T-cell (primary cell): ENCODE data around the gene XRCC1. TPM values are rescaled to one million over a fixed set of nuclear protein-coding genes. Genes with fewer than 3 reads are reported as not detected.

ENCODE experiments used
- ATAC-seq, 4 experiments: fragments of 200-7000 bp in 3 of 4; fragments of 150-1000 bp in 1 of 4; cut with Tn5 transposase; replicated peaks in 1 of 4; 1 replicate in 3 of 4; 2 replicates in 1 of 4; pipeline ENCODE4 v1.10.0; 2021; ENCODE audit warnings: moderate library complexity in 3 of 4, mild to moderate bottlenecking in 2 of 4, moderate number of reproducible peaks in 1 of 4
- CTCF ChIA-PET, 2 donors: fragments of 300-600 bp; sonication (Branson Sonifier 250); formaldehyde crosslinking; loops; one replicate each; lab custom pipeline; 2022; ENCODE audit warnings: antibody characterized with exemption in 2 of 2; lab: Charles Lee
- POLR2A ChIA-PET, 2 donors: fragments of 300-600 bp; sonication (Branson Sonifier 250); formaldehyde crosslinking; loops; one replicate each; lab custom pipeline; 2022; ENCODE audit warnings: antibody characterized with exemption in 2 of 2; lab: Charles Lee
- DNase-seq, 35 experiments: peaks; one replicate each; pipeline versions ENCODE4 v3.0.0 to v3.0.0-alpha.2; 2013 to 2023
- H3K27ac ChIP-seq: one replicate; pipeline ENCODE4 v1.5.1; 2013; ENCODE audit warnings: low read length
- H3K27me3 ChIP-seq, 2 experiments: replicated peaks in 1 of 2; 1 replicate in 1 of 2; 2 replicates in 1 of 2; pipeline versions ENCODE4 v1.6.1 to v1.7.0; 2013; ENCODE audit warnings: low read length in 1 of 2, mixed read lengths in 1 of 2; ENCODE audit not compliant: control insufficient read depth in 2 of 2, insufficient read depth in 2 of 2; ENCODE audit errors: extremely low read depth in 1 of 2
- H3K36me3 ChIP-seq, 2 donors: 1 replicate in 1 of 2; 2 replicates in 1 of 2; pipeline versions ENCODE4 v1.6.1 to v1.7.0; 2013; ENCODE audit warnings: low read length in 1 of 2; ENCODE audit not compliant: control insufficient read depth in 2 of 2, insufficient read depth in 1 of 2; ENCODE audit errors: extremely low read depth in 1 of 2
- H3K4me1 ChIP-seq, 2 experiments: 1 replicate in 1 of 2; 2 replicates in 1 of 2; pipeline versions ENCODE4 v1.6.1 to v1.7.0; 2013; ENCODE audit warnings: low read length in 2 of 2, mixed read lengths in 1 of 2; ENCODE audit not compliant: insufficient read depth in 2 of 2, control insufficient read depth in 1 of 2; ENCODE audit errors: extremely low read depth in 1 of 2
- H3K4me3 ChIP-seq, 2 donors: 1 replicate in 1 of 2; 2 replicates in 1 of 2; pipeline versions ENCODE4 v1.5.1 to v1.7.0; 2013; ENCODE audit warnings: mild to moderate bottlenecking in 2 of 2, low read length in 1 of 2, moderate library complexity in 1 of 2; ENCODE audit not compliant: control insufficient read depth in 1 of 2; ENCODE audit errors: extremely low read depth in 1 of 2
- H3K9me3 ChIP-seq: 2 replicates; pipeline ENCODE4 v1.7.0; 2013
- H3K27ac Mint-ChIP-seq, 2 donors: one replicate each; pipeline ENCODE4 v1.8.0; 2020 to 2021; ENCODE audit warnings: mild to moderate bottlenecking in 2 of 2, mixed read lengths in 2 of 2
- H3K27me3 Mint-ChIP-seq, 2 donors: one replicate each; pipeline ENCODE4 v1.8.0; 2021 to 2022; ENCODE audit warnings: mixed read lengths in 2 of 2
- H3K36me3 Mint-ChIP-seq: one replicate; pipeline ENCODE4 v1.8.0; 2021; ENCODE audit warnings: mixed read lengths
- H3K4me1 Mint-ChIP-seq, 3 donors: one replicate each; pipeline ENCODE4 v1.8.0; 2020 to 2022; ENCODE audit warnings: mixed read lengths in 3 of 3, mild to moderate bottlenecking in 1 of 3
- H3K4me3 Mint-ChIP-seq, 3 donors: one replicate each; pipeline ENCODE4 v1.8.0; 2020 to 2022; ENCODE audit warnings: mild to moderate bottlenecking in 3 of 3, mixed read lengths in 3 of 3, moderate library complexity in 3 of 3
- H3K9me3 Mint-ChIP-seq, 3 donors: one replicate each; pipeline ENCODE4 v1.8.0; 2020 to 2022; ENCODE audit warnings: mixed read lengths in 3 of 3
- WGBS: methylation state at CpG from one replicate; pipeline ENCODE4 v1.1.5; 2013; ENCODE audit warnings: missing lambda C conversion rate; ENCODE audit not compliant: insufficient coverage; 5-methylcytosine and 5-hydroxymethylcytosine counted together
- total RNA-seq, 35 experiments: library from RNA in 6 of 35; stranded (reverse) in 6 of 35; fragments of 120-200 nt in 1 of 35; gene quantifications; one replicate each; pipeline versions ENCODE4 v1.2.1 to v1.2.4 and lab custom pipeline; 2013 to 2026

Gene XRCC1
- total RNA-seq, 5 donors from 2014 or later (not counting 1 experiment from before 2014, with no cell fraction given) = 31.7 to 37.8 (median 35.4) TPM

DNA sequence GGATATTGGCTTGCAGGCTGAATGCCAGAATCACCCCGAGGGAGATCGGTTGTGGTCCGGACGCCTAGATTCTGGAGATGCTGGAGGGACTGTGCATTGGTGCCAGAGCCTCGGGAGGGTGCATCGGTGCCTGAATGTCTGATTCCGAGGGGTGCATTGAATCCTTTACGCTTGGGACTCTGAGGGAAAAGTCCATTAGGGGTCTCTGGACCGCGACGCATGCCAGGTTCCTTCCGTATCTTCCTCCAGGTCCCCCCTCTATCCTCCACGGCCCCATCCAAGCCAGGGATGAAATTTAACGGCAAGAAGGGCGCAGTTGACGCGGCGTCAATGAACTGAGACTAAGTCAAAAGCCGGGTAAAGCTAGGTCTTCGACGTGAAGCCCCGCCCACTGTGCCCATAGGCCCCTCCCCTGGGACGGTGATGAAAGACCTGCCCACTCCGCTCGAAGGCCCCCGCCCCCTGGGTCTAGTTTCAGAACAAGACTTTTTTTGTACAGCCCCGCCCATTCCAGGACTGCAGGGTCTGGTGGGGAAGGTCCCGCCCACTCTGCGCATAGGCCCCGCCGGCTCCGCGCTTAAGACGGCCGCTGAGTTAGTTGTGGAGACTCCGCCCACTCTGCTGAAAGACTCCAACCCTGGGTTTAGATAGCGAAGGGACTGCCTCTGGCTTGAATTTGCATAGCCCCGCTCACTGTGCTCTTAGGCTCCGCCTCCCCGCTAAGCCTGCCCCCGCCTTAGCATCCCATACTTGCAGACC lies 41.6 kb downstream of the XRCC1 start:
- Mint-ChIP-seq H3K4me1 (peaks cover 13 to 23% (median 21%) of the 10 kb centered on the region in 3 donors), H3K9me3 (peaks cover 0 to 5% (median 0%) of the 10 kb centered on the region in 3 donors), H3K27ac (peak overlapping the region; percentile 93 to 94), H3K36me3 (peaks cover 12% of the 10 kb centered on the region), H3K27me3 (no peaks in the 10 kb centered on the region), H3K4me3 (peak overlapping the region; percentile 88 to 90 (median 88))
- Histone ChIP-seq H3K9me3 (no peaks in the 10 kb centered on the region), H3K27me3 (no peaks in the 10 kb centered on the region), H3K4me3 (peak overlapping the region; percentile 69 to 82), H3K4me1 (peaks cover 2 to 23% of the 10 kb centered on the region in 2 experiments), H3K27ac (peak overlapping the region; percentile 69), H3K36me3 (peaks cover 4 to 8% of the 10 kb centered on the region in 2 donors)
- WGBS = under 1% methylated on average over 36 of the region's 41 CpGs
- CTCF ChIA-PET = interaction anchor here in 1 of 2 donors (0.6 to 3.4 kb wide), 6 partner anchors 14 to 135 kb away, joined by 3 to 24 read pairs (median 7); partner anchors contain the start of genes IRGQ and ZNF576
- DNase-seq = peak; percentile 78 to 98 (median 95)
- POLR2A ChIA-PET = interaction anchor here in 1 of 2 donors (0.5 to 0.6 kb wide), 3 partner anchors 62 to 221 kb away, joined by 4 to 15 read pairs (median 4); partner anchors contain the start of gene SMG9
- peak; percentile 63 to 81 (median 66) for ATAC-seq

DNA sequence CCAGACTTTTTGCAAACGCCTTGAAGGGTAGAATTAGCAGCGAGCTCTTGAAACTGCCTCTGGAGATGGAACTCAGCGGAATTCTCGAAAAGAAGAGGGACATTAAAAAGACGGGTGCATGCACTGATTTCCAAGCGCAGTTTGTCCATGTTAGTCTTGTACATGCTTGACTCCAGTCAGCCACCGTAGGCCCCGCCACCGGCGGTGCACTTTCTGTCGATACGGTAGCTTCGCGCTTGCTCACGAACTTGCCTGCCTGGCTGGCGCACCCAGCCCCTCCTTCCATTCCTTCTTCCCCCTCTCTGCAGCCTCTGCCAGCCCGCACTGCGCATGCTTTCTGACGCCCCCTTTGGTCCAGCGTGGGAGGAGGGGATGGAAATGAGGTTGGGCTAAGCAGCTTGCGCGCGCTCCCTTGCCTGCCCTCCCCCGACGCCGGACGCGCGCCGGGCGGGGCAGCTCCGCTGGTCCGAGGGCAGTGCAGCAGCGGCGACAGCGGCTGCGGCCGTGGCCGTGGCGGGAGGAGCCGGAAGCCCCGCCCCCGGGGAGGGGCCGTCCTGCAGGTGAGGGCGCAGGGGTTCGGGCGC lies 42.3 kb downstream of the XRCC1 start, which contains the start of gene ZNF575:
Gene ZNF575, plus strand, starts transcription at position 227 of the 584 bp plus-strand sequence. CDS start 1,235 bp downstream, outside the sequence.
- H3K9me3 Mint-ChIP-seq = no peaks in the 10 kb centered on the region
- H3K27ac ChIP-seq = peak within 1 kb of the TSS; percentile 71
- H3K36me3 Mint-ChIP-seq = peaks cover 6% of the 10 kb centered on the region
- CTCF ChIA-PET = interaction anchor here in 1 of 2 donors (0.6 to 3.4 kb wide), 8 partner anchors 13 to 252 kb away, joined by 3 to 24 read pairs (median 6); partner anchors contain the start of genes IRGQ and ZNF576
- DNase-seq = peak; percentile 67 to 89 (median 79)
- H3K4me3 Mint-ChIP-seq = peak within 1 kb of the TSS; percentile 88 to 90 (median 88)
- no peaks in the 10 kb centered on the region for H3K27me3 ChIP-seq
- peaks cover 2 to 23% of the 10 kb centered on the region in 2 experiments for H3K4me1 ChIP-seq
- H3K27me3 Mint-ChIP-seq = no peaks in the 10 kb centered on the region
- H3K36me3 ChIP-seq = peaks cover 0 to 1% of the 10 kb centered on the region in 2 donors
- H3K27ac Mint-ChIP-seq = peak within 1 kb of the TSS; percentile 93 to 94
- H3K4me3 ChIP-seq = peak within 1 kb of the TSS; percentile 69 to 82
- peaks cover 13 to 23% (median 21%) of the 10 kb centered on the region in 3 donors for H3K4me1 Mint-ChIP-seq
- POLR2A ChIA-PET = interaction anchor here in 1 of 2 donors (0.5 kb wide), 1 partner anchor 222 kb away, joined by 4 read pairs; the partner anchor contains the start of gene SMG9
- H3K9me3 ChIP-seq = no peaks in the 10 kb centered on the region
- ATAC-seq = peak; percentile 64 to 76 (median 71)
- 0% methylated on average over 38 of the region's 47 CpGs for WGBS

DNA sequence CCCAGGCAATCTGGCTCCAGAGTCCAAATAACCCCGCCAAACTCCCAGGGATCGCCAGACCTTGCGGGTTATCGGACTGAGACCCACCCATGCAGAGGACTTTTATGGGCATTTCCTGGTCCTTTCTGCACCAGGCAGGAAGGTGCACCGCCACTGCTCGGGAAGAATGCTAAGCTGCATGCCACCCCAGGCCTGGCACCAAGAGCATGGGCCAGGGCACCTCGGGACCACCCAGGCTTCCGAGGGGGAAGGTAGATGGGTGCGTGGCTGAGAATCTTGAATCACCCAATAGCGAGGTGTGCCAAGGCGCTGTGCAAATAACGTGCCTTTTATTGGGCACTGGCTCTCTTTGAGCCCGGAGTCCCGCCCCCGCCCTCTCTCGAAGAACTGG lies 42.8 kb downstream of the XRCC1 start:
- H3K36me3 ChIP-seq = no peaks in the 10 kb centered on the region
- DNase-seq (peak in 2 of 35 experiments; percentile 25 to 33), ATAC-seq (peak; percentile 19 to 41 (median 36))
- H3K4me3 ChIP-seq = peak overlapping the region; percentile 69 to 82
- H3K27ac ChIP-seq = peak overlapping the region; percentile 71
- peak overlapping the region; percentile 90 to 91 for H3K27ac Mint-ChIP-seq
- H3K27me3 ChIP-seq = no peaks in the 10 kb centered on the region
- H3K9me3 Mint-ChIP-seq = no peaks in the 10 kb centered on the region
- no peaks in the 10 kb centered on the region for H3K27me3 Mint-ChIP-seq
- CTCF ChIA-PET = interaction anchor here in 1 of 2 donors (0.8 to 3.4 kb wide), 8 partner anchors 13 to 252 kb away, joined by 3 to 24 read pairs (median 5); partner anchors contain the start of genes IRGQ and ZNF576
- H3K4me3 Mint-ChIP-seq = peak overlapping the region; percentile 88 to 90 (median 88)
- peaks cover 17 to 24% (median 23%) of the 10 kb centered on the region in 3 donors for H3K4me1 Mint-ChIP-seq
- POLR2A ChIA-PET = no interaction called here
- peaks cover 4% of the 10 kb centered on the region for H3K36me3 Mint-ChIP-seq
- 3% methylated on average over 16 of the region's 16 CpGs for WGBS
- H3K9me3 ChIP-seq = no peaks in the 10 kb centered on the region
- peaks cover 2 to 27% of the 10 kb centered on the region in 2 experiments for H3K4me1 ChIP-seq

GRCh38 chr19:43527860-43528622 lies 47.3 kb downstream of the XRCC1 start:
- H3K4me1 Mint-ChIP-seq = peaks cover 28 to 38% (median 35%) of the 10 kb centered on the region in 3 donors
- ChIA-PET CTCF (interaction anchor here (0.6 to 1.5 kb wide), 12 partner anchors 9 to 620 kb away, joined by 3 to 11 read pairs (median 3); no protein-coding TSS in a partner anchor), POLR2A (interaction anchor here in 1 of 2 donors (0.7 to 1.0 kb wide), 2 partner anchors 89 to 227 kb away, joined by 5 to 6 read pairs; partner anchors contain the start of gene SMG9)
- no peaks in the 10 kb centered on the region for H3K36me3 ChIP-seq
- H3K27ac Mint-ChIP-seq = no peak overlapping the region
- no peaks in the 10 kb centered on the region for H3K27me3 ChIP-seq
- ATAC-seq = no peak
- H3K4me1 ChIP-seq = peaks cover 9 to 41% of the 10 kb centered on the region in 2 experiments
- no peaks in the 10 kb centered on the region for H3K9me3 ChIP-seq
- no peaks in the 10 kb centered on the region for H3K27me3 Mint-ChIP-seq
- H3K9me3 Mint-ChIP-seq = no peaks in the 10 kb centered on the region
- 90% methylated on average over 2 of the region's 13 CpGs for WGBS
- H3K4me3 ChIP-seq = no peak overlapping the region
- no peak overlapping the region for H3K27ac ChIP-seq
- no peak for DNase-seq
- H3K36me3 Mint-ChIP-seq = no peaks in the 10 kb centered on the region
- H3K4me3 Mint-ChIP-seq = peak overlapping the region in 2 of 3 donors; percentile 47 to 73

DNA sequence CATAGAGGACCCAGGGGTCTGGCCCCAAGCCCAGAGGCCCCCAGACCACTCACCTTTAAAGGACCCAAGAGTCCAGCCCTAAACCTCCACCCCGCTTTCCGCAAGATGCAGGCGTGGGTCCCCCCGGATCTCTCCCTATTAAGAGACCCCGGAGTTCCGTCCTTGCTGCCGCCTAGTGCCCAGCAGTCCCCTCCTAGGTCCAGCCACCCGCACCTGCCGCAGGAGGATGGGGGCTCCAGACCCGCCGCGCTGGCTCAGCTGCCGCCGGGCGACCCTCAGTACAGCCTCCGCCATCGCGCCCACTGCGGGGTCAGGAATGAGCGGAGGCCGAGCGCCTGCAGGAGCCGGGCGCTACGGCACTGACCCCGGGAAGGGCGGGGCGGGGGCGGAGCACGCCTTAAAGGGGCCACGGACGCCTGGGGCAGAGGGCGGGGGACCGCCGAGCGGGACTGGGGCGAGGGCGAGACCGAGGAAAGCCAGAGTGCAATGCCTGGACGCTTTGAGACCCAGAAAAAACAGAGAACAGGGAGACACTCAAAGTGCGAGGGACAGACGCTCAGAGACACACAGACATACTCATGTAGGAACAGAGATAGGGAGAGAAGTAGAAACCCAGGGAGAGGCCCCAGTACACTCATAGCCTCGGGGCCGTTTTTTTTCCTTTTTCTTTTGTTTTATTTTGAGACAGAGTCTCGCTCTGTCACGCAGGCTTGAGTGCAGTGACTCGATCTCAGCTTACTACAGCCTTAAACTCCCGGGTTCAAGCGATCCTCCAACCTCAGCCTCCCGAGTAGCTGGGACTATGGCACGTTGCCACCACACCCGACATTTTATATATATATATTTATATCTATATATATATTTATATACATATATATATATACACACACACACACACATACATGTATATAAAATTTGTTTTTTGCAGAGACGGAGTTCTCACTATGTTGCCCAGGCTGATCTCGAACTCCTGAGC lies 48.2 kb downstream of the XRCC1 start, which contains the start of gene ETHE1:
Gene ETHE1, minus strand, starts transcription at position 318 of the 976 bp plus-strand sequence. Its CDS starts 24 bp downstream, at position 294.
- Mint-ChIP-seq H3K27ac (peak within 1 kb of the TSS; percentile 86 to 91), H3K4me3 (peak within 1 kb of the TSS; percentile 73 to 89 (median 74)), H3K36me3 (peaks cover 3% of the 10 kb centered on the region), H3K4me1 (peaks cover 23 to 34% (median 30%) of the 10 kb centered on the region in 3 donors), H3K27me3 (no peaks in the 10 kb centered on the region), H3K9me3 (no peaks in the 10 kb centered on the region)
- Histone ChIP-seq H3K4me1 (peaks cover 7 to 32% of the 10 kb centered on the region in 2 experiments), H3K36me3 (no peaks in the 10 kb centered on the region), H3K4me3 (peak within 1 kb of the TSS; percentile 81 to 93), H3K27me3 (no peaks in the 10 kb centered on the region), H3K9me3 (no peaks in the 10 kb centered on the region), H3K27ac (peak within 1 kb of the TSS; percentile 66)
- CTCF ChIA-PET = interaction anchor here (0.7 to 2.4 kb wide), 5 partner anchors 8 to 102 kb away, joined by 3 to 12 read pairs (median 4); no protein-coding TSS in a partner anchor
- POLR2A ChIA-PET = interaction anchor here in 1 of 2 donors (1.0 kb wide), 1 partner anchor 88 kb away, joined by 6 read pairs; no protein-coding TSS in a partner anchor
- under 1% methylated on average over 39 of the region's 54 CpGs for WGBS
- ATAC-seq (peak; percentile 79 to 86 (median 84)), DNase-seq (peak in 32 of 35 experiments; percentile 18 to 74 (median 47))
